H9 (cell line): ENCODE measurements around the gene MOXD1. TPM values are rescaled to one million over a fixed set of nuclear protein-coding genes. Genes with fewer than 3 reads are reported as not detected.

Source experiments
- DNase-seq: peaks from one replicate; pipeline ENCODE4 v3.0.0-alpha.2; 2017
- H2AFZ ChIP-seq: one replicate; pipeline ENCODE4 v1.6.1; 2013; ENCODE audit warnings: mild to moderate bottlenecking, low read length, control low read depth, moderate library complexity
- H2AK5ac ChIP-seq: 2 replicates; pipeline ENCODE4 v1.6.1; 2013; ENCODE audit warnings: low read length, control low read depth, mixed read lengths; ENCODE audit not compliant: insufficient read length
- H2BK120ac ChIP-seq: one replicate; pipeline ENCODE4 v1.6.1; 2013; ENCODE audit warnings: low read depth, mild to moderate bottlenecking, low read length, control low read depth, inconsistent platforms; ENCODE audit not compliant: poor library complexity, severe bottlenecking
- H2BK12ac ChIP-seq: 2 replicates; pipeline ENCODE4 v1.6.1; 2013; ENCODE audit warnings: low read length, control low read depth, mixed read lengths, low read depth; ENCODE audit not compliant: insufficient read length
- H2BK15ac ChIP-seq: 2 replicates; pipeline ENCODE4 v1.6.1; 2013; ENCODE audit warnings: low read depth, low read length, control low read depth
- H2BK20ac ChIP-seq: one replicate; pipeline ENCODE4 v1.6.1; 2013; ENCODE audit warnings: low read depth, mild to moderate bottlenecking, low read length, control low read depth, inconsistent platforms; ENCODE audit not compliant: poor library complexity, severe bottlenecking
- H2BK5ac ChIP-seq: 2 replicates; pipeline ENCODE4 v1.6.1; 2013; ENCODE audit warnings: low read length, control low read depth, mixed read lengths; ENCODE audit not compliant: insufficient read length
- H3K14ac ChIP-seq: 2 replicates; pipeline ENCODE4 v1.6.1; 2013; ENCODE audit warnings: low read length, control low read depth; ENCODE audit not compliant: insufficient read depth
- H3K18ac ChIP-seq: 2 replicates; pipeline ENCODE4 v1.6.1; 2013; ENCODE audit warnings: low read depth, mild to moderate bottlenecking, mixed read lengths, low read length, control low read depth; ENCODE audit not compliant: insufficient read length
- H3K23ac ChIP-seq: 2 replicates; pipeline ENCODE4 v1.6.1; 2013; ENCODE audit warnings: low read length, control low read depth, mixed read lengths, low read depth; ENCODE audit not compliant: insufficient read length
- H3K23me2 ChIP-seq: 2 replicates; pipeline ENCODE4 v1.6.1; 2013; ENCODE audit warnings: low read depth, mild to moderate bottlenecking, mixed read lengths, low read length, control low read depth; ENCODE audit not compliant: insufficient read length, poor library complexity, severe bottlenecking
- H3K27ac ChIP-seq: 2 replicates; pipeline ENCODE4 v1.5.1; 2013; ENCODE audit warnings: low read length, control low read depth, mixed read lengths, low read depth; ENCODE audit not compliant: insufficient read length
- H3K27me3 ChIP-seq: 2 replicates; pipeline ENCODE4 v1.6.1; 2013; ENCODE audit warnings: low read length, control low read depth, inconsistent platforms; ENCODE audit not compliant: insufficient read depth
- H3K4ac ChIP-seq: 2 replicates; pipeline ENCODE4 v1.6.1; 2013; ENCODE audit warnings: low read depth, mild to moderate bottlenecking, control low read depth, inconsistent platforms, low read length, moderate library complexity
- H3K4me1 ChIP-seq: 2 replicates; pipeline ENCODE4 v1.6.1; 2013; ENCODE audit warnings: low read length, control low read depth, inconsistent platforms; ENCODE audit not compliant: insufficient read depth
- H3K4me2 ChIP-seq: 2 replicates; pipeline ENCODE4 v1.6.1; 2013; ENCODE audit warnings: low read length, control low read depth, mixed read lengths; ENCODE audit not compliant: insufficient read length, insufficient read depth
- H3K56ac ChIP-seq: 2 replicates; pipeline ENCODE4 v1.6.1; 2013; ENCODE audit warnings: low read depth, mild to moderate bottlenecking, mixed read lengths, low read length, control low read depth; ENCODE audit not compliant: insufficient read length
- H3K79me1 ChIP-seq: 2 replicates; pipeline ENCODE4 v1.6.1; 2013; ENCODE audit warnings: low read depth, mild to moderate bottlenecking, moderate library complexity, low read length, control low read depth, inconsistent platforms; ENCODE audit not compliant: insufficient read depth, poor library complexity, severe bottlenecking
- H3K79me2 ChIP-seq: 2 replicates; pipeline ENCODE4 v1.6.1; 2013; ENCODE audit warnings: low read length, control low read depth, inconsistent platforms; ENCODE audit not compliant: insufficient read depth
- H3K9ac ChIP-seq: 2 replicates; pipeline ENCODE4 v1.6.1; 2013; ENCODE audit warnings: low read length, control low read depth, mixed read lengths; ENCODE audit not compliant: insufficient read length; ENCODE audit errors: extremely low read depth
- H3K9me3 ChIP-seq: one replicate; pipeline ENCODE4 v1.6.1; 2013; ENCODE audit warnings: low read depth, low read length, inconsistent platforms; ENCODE audit not compliant: control insufficient read depth
- H3T11ph ChIP-seq: one replicate; pipeline ENCODE4 v1.6.1; 2013; ENCODE audit warnings: mild to moderate bottlenecking, low read length, control low read depth, inconsistent platforms
- H4K20me1 ChIP-seq: one replicate; pipeline ENCODE4 v1.6.1; 2013; ENCODE audit not compliant: control insufficient read depth, insufficient read length, insufficient read depth
- H4K5ac ChIP-seq: 2 replicates; pipeline ENCODE4 v1.6.1; 2013; ENCODE audit warnings: low read depth, mild to moderate bottlenecking, mixed read lengths, low read length, control low read depth; ENCODE audit not compliant: insufficient read length
- H4K8ac ChIP-seq: replicated peaks from 2 replicates; pipeline ENCODE4 v1.6.1; 2013; ENCODE audit warnings: low read length, control low read depth, mixed read lengths, low read depth; ENCODE audit not compliant: insufficient read length
- H4K91ac ChIP-seq: 2 replicates; pipeline ENCODE4 v1.6.1; 2013; ENCODE audit warnings: low read depth, mild to moderate bottlenecking, moderate library complexity, mixed read lengths, low read length, control low read depth; ENCODE audit not compliant: insufficient read length
- H3K27ac Mint-ChIP-seq, 3 experiments: 2 replicates in 2 of 3; 3 replicates in 1 of 3; pipeline ENCODE4 v1.8.0; 2020 to 2021; ENCODE audit warnings: mixed read lengths in 3 of 3, mild to moderate bottlenecking in 1 of 3, moderate library complexity in 1 of 3
- H3K27me3 Mint-ChIP-seq: 2 replicates; pipeline ENCODE4 v1.8.0; 2021; ENCODE audit warnings: low read depth, mild to moderate bottlenecking, moderate library complexity, mixed read lengths
- H3K36me3 Mint-ChIP-seq, 3 experiments: 2 replicates in 2 of 3; 3 replicates in 1 of 3; pipeline ENCODE4 v1.8.0; 2020 to 2021; ENCODE audit warnings: low read depth in 3 of 3, mixed read lengths in 3 of 3; ENCODE audit not compliant: insufficient read depth in 1 of 3
- H3K4me1 Mint-ChIP-seq, 2 experiments: 2 replicates each; pipeline ENCODE4 v1.8.0; 2020; ENCODE audit warnings: mixed read lengths in 2 of 2
- H3K4me3 Mint-ChIP-seq, 2 experiments: 2 replicates in 1 of 2; 3 replicates in 1 of 2; pipeline ENCODE4 v1.8.0; 2020 to 2021; ENCODE audit warnings: mild to moderate bottlenecking in 2 of 2, mixed read lengths in 2 of 2, moderate library complexity in 1 of 2
- H3K9me3 Mint-ChIP-seq, 2 experiments: 2 replicates in 1 of 2; 3 replicates in 1 of 2; pipeline ENCODE4 v1.8.0; 2020; ENCODE audit warnings: mild to moderate bottlenecking in 2 of 2, mixed read lengths in 2 of 2, moderate library complexity in 1 of 2
- WGBS: extraction: QIAGEN DNeasy Blood & Tissue Kit; methylation state at CpG from one replicate; pipeline ENCODE4 v1.1.7; 2013; ENCODE audit warnings: missing lambda C conversion rate, low lambda C conversion rate, mixed read lengths; ENCODE audit not compliant: insufficient read length; ENCODE audit errors: extremely low coverage; 5-methylcytosine and 5-hydroxymethylcytosine counted together
- total RNA-seq: library from RNA; stranded (reverse); gene quantifications from 2 replicates; pipeline ENCODE4 v1.2.1, GENCODE V29; 2021
- TF ChIP-seq, protein P1 (sequence below): fragments of 200-600 bp; sonication (generic); conservative IDR thresholded peaks from 3 replicates; pipeline ENCODE4 v1.8.0; 2021; ENCODE audit warnings: antibody characterized with exemption, mild to moderate bottlenecking

The MOXD1 gene
- total RNA-seq, 1 experiment from 2014 or later = 2.3 TPM

DNA sequence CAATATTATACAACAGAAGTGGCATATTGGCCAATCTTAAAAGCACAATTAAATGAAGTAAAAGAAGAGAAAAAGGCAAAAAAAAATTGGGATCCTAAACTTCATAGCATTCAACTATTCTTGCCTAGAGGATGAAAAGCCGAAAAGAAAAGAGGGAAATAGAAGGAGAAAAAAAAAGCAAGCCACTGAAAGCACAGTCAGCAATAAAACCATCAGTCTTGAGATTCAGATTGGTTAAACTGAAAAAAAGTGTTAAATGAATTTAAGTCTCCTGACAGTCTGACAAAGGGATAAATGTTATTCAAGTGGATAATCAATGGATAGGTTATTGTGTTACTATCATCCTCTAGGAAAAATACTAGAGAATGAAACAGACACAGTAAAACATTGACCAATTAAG lies 19.9 kb downstream of the MOXD1 start:
- no peak overlapping the region for H2BK12ac ChIP-seq
- H3T11ph ChIP-seq = no peak overlapping the region
- no peak overlapping the region for H3K27ac ChIP-seq
- H3K56ac ChIP-seq = no peak overlapping the region
- H2AK5ac ChIP-seq = no peak overlapping the region
- H3K4me1 ChIP-seq = no peaks in the 10 kb centered on the region
- H4K20me1 ChIP-seq = no peaks in the 10 kb centered on the region
- no peaks in the 10 kb centered on the region for H3K9me3 ChIP-seq
- no peak overlapping the region for H3K4me2 ChIP-seq
- no peak overlapping the region for H2BK5ac ChIP-seq
- H3K23ac ChIP-seq = no peak overlapping the region
- TF ChIP-seq, protein P1, sequence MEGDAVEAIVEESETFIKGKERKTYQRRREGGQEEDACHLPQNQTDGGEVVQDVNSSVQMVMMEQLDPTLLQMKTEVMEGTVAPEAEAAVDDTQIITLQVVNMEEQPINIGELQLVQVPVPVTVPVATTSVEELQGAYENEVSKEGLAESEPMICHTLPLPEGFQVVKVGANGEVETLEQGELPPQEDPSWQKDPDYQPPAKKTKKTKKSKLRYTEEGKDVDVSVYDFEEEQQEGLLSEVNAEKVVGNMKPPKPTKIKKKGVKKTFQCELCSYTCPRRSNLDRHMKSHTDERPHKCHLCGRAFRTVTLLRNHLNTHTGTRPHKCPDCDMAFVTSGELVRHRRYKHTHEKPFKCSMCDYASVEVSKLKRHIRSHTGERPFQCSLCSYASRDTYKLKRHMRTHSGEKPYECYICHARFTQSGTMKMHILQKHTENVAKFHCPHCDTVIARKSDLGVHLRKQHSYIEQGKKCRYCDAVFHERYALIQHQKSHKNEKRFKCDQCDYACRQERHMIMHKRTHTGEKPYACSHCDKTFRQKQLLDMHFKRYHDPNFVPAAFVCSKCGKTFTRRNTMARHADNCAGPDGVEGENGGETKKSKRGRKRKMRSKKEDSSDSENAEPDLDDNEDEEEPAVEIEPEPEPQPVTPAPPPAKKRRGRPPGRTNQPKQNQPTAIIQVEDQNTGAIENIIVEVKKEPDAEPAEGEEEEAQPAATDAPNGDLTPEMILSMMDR = no peak
- H3K18ac ChIP-seq = no peak overlapping the region
- H2AFZ ChIP-seq = no peak overlapping the region
- Mint-ChIP-seq H3K27ac (no peak overlapping the region), H3K4me3 (no peak overlapping the region), H3K9me3 (peaks cover 0 to 3% of the 10 kb centered on the region in 2 experiments; a peak in 3 of 5 replicates), H3K27me3 (peaks cover 2% of the 10 kb centered on the region), H3K36me3 (no peaks in the 10 kb centered on the region), H3K4me1 (no peaks in the 10 kb centered on the region)
- no peaks in the 10 kb centered on the region for H3K79me1 ChIP-seq
- H2BK120ac ChIP-seq = no peak overlapping the region
- WGBS = no CpG with 5 or more reads among the region's 1 CpG
- H3K4ac ChIP-seq = no peak overlapping the region
- H3K14ac ChIP-seq = no peak overlapping the region
- no peaks in the 10 kb centered on the region for H3K23me2 ChIP-seq
- H4K91ac ChIP-seq = no peak overlapping the region
- no peak overlapping the region for H4K8ac ChIP-seq
- no peak overlapping the region for H4K5ac ChIP-seq
- H2BK15ac ChIP-seq = no peak overlapping the region
- no peaks in the 10 kb centered on the region for H3K79me2 ChIP-seq
- no peak for DNase-seq
- H2BK20ac ChIP-seq = no peak overlapping the region
- H3K27me3 ChIP-seq = no peaks in the 10 kb centered on the region
- H3K9ac ChIP-seq = no peak overlapping the region
